Putamen (tissue), 1 donor: ENCODE data around the gene SYCP1.
"Not testable (repeated sequence)": the region's sequence is repeated elsewhere in the genome, so short reads cannot be mapped to it uniquely, and the experiment has no call there.

ENCODE experiments used
- DNase-seq: peaks from one replicate; pipeline ENCODE4 v3.0.0-alpha.2; 2016; ENCODE audit warnings: low spot score

Gene SYCP1

GRCh38 chr1:114959423-114959822 lies 104.8 kb downstream of the SYCP1 start:
- no peak for DNase-seq

- no peak for DNase-seq
Observed at GRCh38 chr1:114976891-114977290, 122.2 kb downstream of the SYCP1 start.

DNA sequence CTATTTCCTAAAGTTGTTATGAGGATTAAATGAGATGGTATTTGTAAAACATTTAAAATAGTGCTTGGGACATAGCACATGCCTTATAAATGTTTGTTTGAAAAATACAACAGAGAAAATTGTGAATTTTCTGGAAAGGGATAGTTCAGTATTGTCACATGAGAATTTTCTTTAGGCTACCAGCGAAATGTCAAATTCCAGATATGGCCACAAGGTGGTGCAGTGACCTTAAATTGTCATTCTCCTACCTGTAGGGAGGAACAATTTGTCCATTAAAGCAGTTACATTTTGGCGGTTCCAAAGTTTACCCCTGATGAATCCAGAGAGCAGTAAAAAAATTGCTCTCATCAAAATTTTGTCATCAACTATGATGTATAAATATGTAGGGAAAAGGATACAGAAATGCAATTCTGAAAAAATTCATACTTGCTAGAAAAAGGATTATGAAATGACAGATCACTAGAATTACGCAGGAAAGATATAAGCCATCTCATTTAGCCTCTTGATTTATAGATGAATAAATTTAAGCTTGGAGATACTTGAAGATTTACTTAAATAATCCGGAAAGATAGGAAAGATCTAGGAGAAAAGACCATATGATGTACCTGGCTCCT lies 124.7 kb downstream of the SYCP1 start:
- DNase-seq = peak; percentile 12

- DNase-seq = no peak
Observed at GRCh38 chr1:114982251-114982650, 127.6 kb downstream of the SYCP1 start.

GRCh38 chr1:114986286-114986685 lies 131.6 kb downstream of the SYCP1 start:
- no peak for DNase-seq

- DNase-seq = no peak
Observed at GRCh38 chr1:114988095-114988494, 133.4 kb downstream of the SYCP1 start.

DNA sequence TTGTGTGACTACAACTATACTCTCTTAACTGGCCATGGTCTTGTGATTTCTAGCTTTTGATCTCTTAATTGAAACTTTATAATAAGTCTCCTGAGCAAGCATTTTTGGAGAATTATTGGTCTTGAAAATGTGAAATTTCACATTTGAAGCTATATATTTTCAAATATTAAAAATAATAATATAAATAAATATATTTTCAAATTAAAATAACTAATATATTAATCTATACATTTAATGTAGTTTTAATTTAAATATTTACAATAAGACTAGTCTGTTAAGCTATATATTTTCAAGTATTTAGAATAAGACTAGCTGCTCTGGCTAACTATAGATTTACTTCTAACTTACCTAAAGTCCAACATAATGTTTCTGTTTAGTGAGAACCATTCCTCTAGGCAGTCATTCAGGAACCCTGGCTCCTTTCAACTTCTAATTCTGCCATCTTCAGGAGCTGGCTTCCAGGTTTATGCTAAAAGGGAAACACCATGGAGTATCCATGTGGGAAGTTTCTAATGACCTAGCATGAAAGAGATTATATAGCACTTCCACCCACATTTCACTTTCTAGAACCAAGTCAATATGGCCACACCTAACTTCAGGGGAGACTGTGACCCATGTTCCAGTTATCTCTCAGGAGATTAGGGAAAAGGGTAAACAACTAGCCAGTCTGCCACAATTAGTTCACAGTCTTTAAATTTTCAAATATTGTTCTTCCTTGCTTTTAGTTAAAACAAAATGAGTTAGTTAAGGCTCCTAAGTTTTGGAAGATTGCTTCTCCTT lies 143.0 kb downstream of the SYCP1 start:
- DNase-seq = no peak

- no peak for DNase-seq
Observed at GRCh38 chr1:115006191-115006590, 151.5 kb downstream of the SYCP1 start.

- no peak for DNase-seq
Observed at GRCh38 chr1:115012006-115012405, 157.3 kb downstream of the SYCP1 start.

DNA sequence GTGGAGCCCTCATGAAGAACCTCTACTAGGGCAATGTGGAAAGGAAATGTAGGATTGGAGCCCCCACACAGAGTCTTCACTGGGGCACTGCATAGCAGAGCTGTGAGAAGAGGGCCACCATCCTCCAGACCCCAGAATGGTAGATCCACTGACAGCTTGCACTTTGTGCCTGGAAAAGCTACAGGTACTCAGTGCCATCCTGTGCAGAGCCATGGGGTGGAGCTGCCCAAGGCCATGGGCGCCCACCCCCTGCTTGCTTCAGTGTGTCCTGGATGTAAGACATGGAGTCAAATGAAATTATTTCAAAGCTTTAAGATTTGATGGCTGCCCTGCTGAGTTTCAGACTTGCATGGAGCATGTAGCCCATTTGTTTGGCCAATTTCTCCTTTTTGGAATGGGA lies 157.8 kb downstream of the SYCP1 start:
- no peak for DNase-seq

DNA sequence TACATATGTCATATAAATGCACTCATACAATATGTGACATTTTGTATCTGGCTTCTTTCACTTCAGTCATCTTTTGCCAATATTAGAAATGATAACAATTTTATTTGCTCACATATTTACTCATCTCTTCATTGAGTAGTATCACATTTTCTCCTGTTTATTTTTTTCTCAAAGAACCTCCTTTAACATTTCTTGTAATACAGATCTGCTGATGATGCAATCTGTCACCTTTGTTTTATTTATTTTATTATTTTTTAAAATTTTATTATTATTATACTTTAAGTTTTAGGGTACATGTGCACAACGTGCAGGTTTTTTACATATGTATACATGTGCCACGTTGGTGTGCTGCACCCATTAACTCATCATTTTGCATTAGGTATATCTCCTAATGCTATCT lies 159.1 kb downstream of the SYCP1 start:
- no peak for DNase-seq

DNA sequence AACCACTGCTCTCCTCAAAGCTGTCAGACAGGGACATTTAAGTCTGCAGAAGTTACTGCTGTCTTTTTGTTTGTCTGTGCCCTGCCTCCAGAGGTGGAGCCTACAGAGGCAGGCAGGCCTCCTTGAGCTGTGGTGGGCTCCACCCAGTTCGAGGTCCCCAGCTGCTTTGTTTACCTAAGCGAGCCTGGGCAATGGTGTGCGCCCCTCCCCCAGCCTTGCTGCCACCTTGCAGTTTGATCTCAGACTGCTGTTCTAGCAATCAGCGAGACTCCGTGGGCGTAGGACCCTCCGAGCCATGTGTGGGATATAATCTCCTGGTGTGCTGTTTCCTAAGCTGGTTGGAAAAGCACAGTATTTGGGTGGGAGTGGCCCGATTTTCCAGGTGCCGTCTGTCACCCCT lies 164.9 kb downstream of the SYCP1 start:
- DNase-seq = not testable (repeated sequence)

- DNase-seq = no peak
Observed at GRCh38 chr1:115021145-115021544, 166.5 kb downstream of the SYCP1 start.

GRCh38 chr1:115023593-115023992 lies 168.9 kb downstream of the SYCP1 start:
- no peak for DNase-seq

GRCh38 chr1:115029526-115029925 lies 174.9 kb downstream of the SYCP1 start, which contains the start of gene TSHB:
TSHB (plus strand) TSS chr1:115029826; CDS start chr1:115033363, 3,537 bp downstream.
- DNase-seq = no peak

DNA sequence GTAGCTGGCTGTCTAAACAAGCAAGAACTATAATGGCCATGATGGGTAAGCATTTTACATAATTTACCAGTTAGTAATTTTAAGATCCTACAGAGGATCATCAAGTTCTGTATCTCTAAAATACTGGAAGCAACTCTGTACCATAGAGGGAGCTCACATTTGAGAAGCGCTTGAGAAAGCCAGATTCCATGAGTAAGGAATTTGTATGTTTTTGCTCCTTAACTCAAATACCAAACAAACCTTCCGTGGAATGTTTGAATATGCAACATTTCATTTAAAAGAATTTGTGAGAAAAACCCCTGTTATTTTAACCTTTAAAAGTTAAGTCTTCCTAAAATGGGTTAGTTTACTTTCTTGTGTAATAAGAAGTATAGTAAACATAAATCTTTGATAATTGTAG lies 176.9 kb downstream of the SYCP1 start:
- no peak for DNase-seq

GRCh38 chr1:115035652-115036051 lies 181.0 kb downstream of the SYCP1 start:
- no peak for DNase-seq

- DNase-seq = no peak
Observed at GRCh38 chr1:115036814-115037507, 182.3 kb downstream of the SYCP1 start.

- DNase-seq = no peak
Observed at GRCh38 chr1:115040501-115040900, 185.8 kb downstream of the SYCP1 start.

DNA sequence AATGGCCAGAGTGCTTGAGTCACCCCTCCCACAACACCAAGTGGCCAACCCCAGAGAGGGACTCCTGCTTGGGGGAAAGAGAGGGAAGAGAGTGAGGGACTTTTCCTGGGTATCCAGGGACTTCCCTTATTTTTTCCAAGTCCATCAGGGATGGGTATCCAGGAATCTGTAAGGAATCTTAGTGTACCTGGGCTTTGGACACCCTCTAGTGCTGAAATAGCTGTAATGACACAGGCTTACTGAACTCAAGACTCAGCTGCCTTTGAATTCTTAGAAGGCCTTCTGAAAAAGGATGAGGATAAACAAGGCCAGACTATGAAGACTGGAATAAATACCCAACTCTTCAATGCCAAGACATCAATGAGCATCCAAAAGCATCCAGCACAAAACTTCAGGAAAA lies 187.0 kb downstream of the SYCP1 start:
- DNase-seq = no peak
